Measurements from ENCODE around the gene MICALL2.

Gene MICALL2

GRCh38 chr7:1430056-1430845 lies 29.0 kb downstream of the MICALL2 start:
- no peaks in the 10 kb centered on the region for H3K27me3 ChIP-seq (ENCODE audit: control insufficient read depth, insufficient read depth, low read length)
- H3K36me3 ChIP-seq (ENCODE audit: control insufficient read depth, insufficient read depth, low read length), result no peaks in the 10 kb centered on the region
- H3K9ac ChIP-seq (ENCODE audit: low read depth, low read length), result no peak overlapping the region
- no peaks in the 10 kb centered on the region for H3K9me3 ChIP-seq (ENCODE audit: control insufficient read depth, insufficient read depth, low read length)
- no peaks in the 10 kb centered on the region for H3K4me1 ChIP-seq (ENCODE audit: control insufficient read depth, insufficient read depth, low read length)
- H3K27ac ChIP-seq (ENCODE audit: low read depth, low read length), result no peak overlapping the region
- no peak overlapping the region for H3K4me3 ChIP-seq (ENCODE audit: low read depth, low read length)

GRCh38 chr7:1428941-1429501 lies 30.2 kb downstream of the MICALL2 start:
- no peaks in the 10 kb centered on the region for H3K36me3 ChIP-seq (ENCODE audit: control insufficient read depth, insufficient read depth, low read length)
- H3K27me3 ChIP-seq (ENCODE audit: control insufficient read depth, insufficient read depth, low read length), result no peaks in the 10 kb centered on the region
- H3K9me3 ChIP-seq (ENCODE audit: control insufficient read depth, insufficient read depth, low read length), result no peaks in the 10 kb centered on the region

GRCh38 chr7:1427064-1427657 lies 32.1 kb downstream of the MICALL2 start:
- Histone ChIP-seq H3K27me3 (ENCODE audit: control insufficient read depth, insufficient read depth, low read length) (no peaks in the 10 kb centered on the region), H3K4me1 (ENCODE audit: control insufficient read depth, insufficient read depth, low read length) (no peaks in the 10 kb centered on the region), H3K27ac (ENCODE audit: low read depth, low read length) (no peak overlapping the region), H3K4me3 (ENCODE audit: low read depth, low read length) (no peak overlapping the region), H3K9me3 (ENCODE audit: control insufficient read depth, insufficient read depth, low read length) (no peaks in the 10 kb centered on the region), H3K36me3 (ENCODE audit: control insufficient read depth, insufficient read depth, low read length) (no peaks in the 10 kb centered on the region), H3K9ac (ENCODE audit: low read depth, low read length) (no peak overlapping the region)

More at GRCh38 chr7:1428941-1429501, 30.2 kb downstream of the MICALL2 start:
- Histone ChIP-seq H3K9ac (ENCODE audit: low read depth, low read length) (no peak overlapping the region), H3K27ac (ENCODE audit: low read depth, low read length) (no peak overlapping the region), H3K4me1 (ENCODE audit: control insufficient read depth, insufficient read depth, low read length) (no peaks in the 10 kb centered on the region), H3K4me3 (ENCODE audit: low read depth, low read length) (no peak overlapping the region)

GRCh38 chr7:1426474-1426873 lies 32.8 kb downstream of the MICALL2 start:
- no peak overlapping the region for H3K4me3 ChIP-seq (ENCODE audit: low read depth, low read length)
- no peaks in the 10 kb centered on the region for H3K27me3 ChIP-seq (ENCODE audit: control insufficient read depth, insufficient read depth, low read length)
- no peaks in the 10 kb centered on the region for H3K36me3 ChIP-seq (ENCODE audit: control insufficient read depth, insufficient read depth, low read length)
- no peaks in the 10 kb centered on the region for H3K4me1 ChIP-seq (ENCODE audit: control insufficient read depth, insufficient read depth, low read length)
- no peak overlapping the region for H3K9ac ChIP-seq (ENCODE audit: low read depth, low read length)
- no peaks in the 10 kb centered on the region for H3K9me3 ChIP-seq (ENCODE audit: control insufficient read depth, insufficient read depth, low read length)
- no peak overlapping the region for H3K27ac ChIP-seq (ENCODE audit: low read depth, low read length)

GRCh38 chr7:1425292-1426136 lies 33.8 kb downstream of the MICALL2 start:
- H3K9me3 ChIP-seq (ENCODE audit: control insufficient read depth, insufficient read depth, low read length), result no peaks in the 10 kb centered on the region
- no peak overlapping the region for H3K9ac ChIP-seq (ENCODE audit: low read depth, low read length)
- no peak overlapping the region for H3K27ac ChIP-seq (ENCODE audit: low read depth, low read length)
- H3K27me3 ChIP-seq (ENCODE audit: control insufficient read depth, insufficient read depth, low read length), result no peaks in the 10 kb centered on the region
- no peaks in the 10 kb centered on the region for H3K4me1 ChIP-seq (ENCODE audit: control insufficient read depth, insufficient read depth, low read length)
- H3K36me3 ChIP-seq (ENCODE audit: control insufficient read depth, insufficient read depth, low read length), result no peaks in the 10 kb centered on the region
- H3K4me3 ChIP-seq (ENCODE audit: low read depth, low read length), result no peak overlapping the region

- no peak overlapping the region for H3K27ac ChIP-seq (ENCODE audit: low read depth, low read length)
- no peaks in the 10 kb centered on the region for H3K9me3 ChIP-seq (ENCODE audit: control insufficient read depth, insufficient read depth, low read length)
- no peaks in the 10 kb centered on the region for H3K4me1 ChIP-seq (ENCODE audit: control insufficient read depth, insufficient read depth, low read length)
- no peak overlapping the region for H3K4me3 ChIP-seq (ENCODE audit: low read depth, low read length)
- no peaks in the 10 kb centered on the region for H3K36me3 ChIP-seq (ENCODE audit: control insufficient read depth, insufficient read depth, low read length)
- no peaks in the 10 kb centered on the region for H3K27me3 ChIP-seq (ENCODE audit: control insufficient read depth, insufficient read depth, low read length)
- H3K9ac ChIP-seq (ENCODE audit: low read depth, low read length), result no peak overlapping the region
These were observed 35.2 kb downstream of the MICALL2 start for GRCh38 chr7:1424041-1424440.

- Histone ChIP-seq H3K4me1 (ENCODE audit: control insufficient read depth, insufficient read depth, low read length) (no peaks in the 10 kb centered on the region), H3K9me3 (ENCODE audit: control insufficient read depth, insufficient read depth, low read length) (no peaks in the 10 kb centered on the region), H3K36me3 (ENCODE audit: control insufficient read depth, insufficient read depth, low read length) (no peaks in the 10 kb centered on the region), H3K27me3 (ENCODE audit: control insufficient read depth, insufficient read depth, low read length) (no peaks in the 10 kb centered on the region), H3K9ac (ENCODE audit: low read depth, low read length) (no peak overlapping the region), H3K27ac (ENCODE audit: low read depth, low read length) (no peak overlapping the region), H3K4me3 (ENCODE audit: low read depth, low read length) (no peak overlapping the region)
These were observed 35.9 kb downstream of the MICALL2 start for GRCh38 chr7:1423264-1423811.

- Histone ChIP-seq H3K9me3 (ENCODE audit: control insufficient read depth, insufficient read depth, low read length) (no peaks in the 10 kb centered on the region), H3K27ac (ENCODE audit: low read depth, low read length) (no peak overlapping the region), H3K4me1 (ENCODE audit: control insufficient read depth, insufficient read depth, low read length) (no peaks in the 10 kb centered on the region), H3K36me3 (ENCODE audit: control insufficient read depth, insufficient read depth, low read length) (no peaks in the 10 kb centered on the region), H3K27me3 (ENCODE audit: control insufficient read depth, insufficient read depth, low read length) (no peaks in the 10 kb centered on the region), H3K9ac (ENCODE audit: low read depth, low read length) (no peak overlapping the region), H3K4me3 (ENCODE audit: low read depth, low read length) (no peak overlapping the region)
These were observed 36.6 kb downstream of the MICALL2 start for GRCh38 chr7:1422512-1423263.

GRCh38 chr7:1421946-1422345 lies 37.3 kb downstream of the MICALL2 start:
- Histone ChIP-seq H3K27ac (ENCODE audit: low read depth, low read length) (no peak overlapping the region), H3K9ac (ENCODE audit: low read depth, low read length) (no peak overlapping the region), H3K27me3 (ENCODE audit: control insufficient read depth, insufficient read depth, low read length) (no peaks in the 10 kb centered on the region), H3K4me1 (ENCODE audit: control insufficient read depth, insufficient read depth, low read length) (no peaks in the 10 kb centered on the region), H3K9me3 (ENCODE audit: control insufficient read depth, insufficient read depth, low read length) (no peaks in the 10 kb centered on the region), H3K36me3 (ENCODE audit: control insufficient read depth, insufficient read depth, low read length) (no peaks in the 10 kb centered on the region), H3K4me3 (ENCODE audit: low read depth, low read length) (no peak overlapping the region)
